Endothelial cell of umbilical vein (primary cell): ENCODE measurements around the gene SLC26A11.

Experiments used
- CTCF ChIP-seq, 2 donors: IDR thresholded peaks; 1 replicate in 1 of 2; 2 replicates in 1 of 2; pipeline ENCODE4 v1.5.1; 2011; ENCODE audit warnings: low read length in 2 of 2, mild to moderate bottlenecking in 2 of 2, moderate library complexity in 2 of 2, control low read depth in 1 of 2, inconsistent platforms in 1 of 2, low read depth in 1 of 2; ENCODE audit not compliant: insufficient read depth in 1 of 2; ENCODE audit errors: extremely low read depth in 1 of 2
- EZH2 ChIP-seq: IDR thresholded peaks from 2 replicates; pipeline ENCODE4 v1.6.1; 2012; ENCODE audit warnings: borderline replicate concordance, low read depth, mild to moderate bottlenecking, moderate library complexity, low read length, inconsistent platforms; ENCODE audit not compliant: severe bottlenecking
- GATA2 ChIP-seq: IDR thresholded peaks from 2 replicates; pipeline ENCODE4 v1.7.0; 2011; ENCODE audit warnings: low read depth, mild to moderate bottlenecking, moderate library complexity, mixed read lengths, low read length; ENCODE audit not compliant: insufficient read length, insufficient read depth
- JUN ChIP-seq: IDR thresholded peaks from 2 replicates; pipeline ENCODE4 v1.6.1; 2011; ENCODE audit warnings: borderline replicate concordance, low read depth; ENCODE audit not compliant: insufficient read length, insufficient read depth
- MAX ChIP-seq: IDR thresholded peaks from 2 replicates; pipeline ENCODE4 v1.6.1; 2011; ENCODE audit not compliant: insufficient read depth, insufficient read length
- MYC ChIP-seq: IDR thresholded peaks from one replicate; pipeline ENCODE4 v1.6.1; 2011; ENCODE audit warnings: mild to moderate bottlenecking, low read depth, low read length
- POLR2A ChIP-seq: IDR thresholded peaks from 2 replicates; pipeline ENCODE4 v1.6.1; 2012; ENCODE audit warnings: low read depth, mild to moderate bottlenecking, control low read depth, low read length
- POLR2AphosphoS5 ChIP-seq: IDR thresholded peaks from 2 replicates; pipeline ENCODE4 v1.6.1; 2012; ENCODE audit warnings: low read depth, mild to moderate bottlenecking, control low read depth, low read length, moderate library complexity; ENCODE audit not compliant: insufficient read depth

- TF ChIP-seq CTCF (IDR thresholded peaks at IDR 0.05; ENCODE audit: extremely low read depth in 1 of 2, insufficient read depth in 1 of 2, low read depth in 1 of 2, low read length in 2 of 2) (no peak), EZH2 (no peak), POLR2A (no peak), POLR2AphosphoS5 (no peak), MAX (no peak), GATA2 (no peak), JUN (no peak), MYC (no peak)
Measured at GRCh38 chr17:80191192-80191591, 29.0 kb upstream of the SLC26A11 start.
